IMR-90 (cell line): ENCODE results near the gene CCDC74B. TPM values are rescaled to one million over a fixed set of nuclear protein-coding genes. Genes with fewer than 3 reads are reported as not detected.

Source experiments
- ATAC-seq: fragments of 200-7000 bp; cut with Tn5 transposase; 2 replicates; pipeline ENCODE4 v1.9.1; 2020; ENCODE audit warnings: low read depth, mild to moderate bottlenecking, moderate library complexity
- BruUV-seq: library from RNA; stranded (reverse); fragments of 400-500 nt; replicated peaks from 2 replicates; lab custom pipeline; 2021; lab: Mats Ljungman, UMichigan
- CTCF ChIA-PET: fragments of 300-600 bp; formaldehyde crosslinking; extraction: SDS; loops from one replicate; lab custom pipeline; 2021; ENCODE audit warnings: antibody characterized with exemption; lab: Yijun Ruan, JAX
- POLR2A ChIA-PET: fragments of 300-600 bp; sonication (Branson Sonifier 250); formaldehyde crosslinking; loops from one replicate; lab custom pipeline; 2022; ENCODE audit warnings: antibody characterized with exemption; ENCODE audit not compliant: unreplicated experiment; lab: Charles Lee
- DNase-seq: peaks from one replicate; pipeline ENCODE4 v3.0.0; 2013
- H2AFZ ChIP-seq: replicated peaks from 2 replicates; pipeline ENCODE3; 2013; ENCODE audit warnings: low read length, mild to moderate bottlenecking; ENCODE audit not compliant: poor library complexity
- H2AK5ac ChIP-seq: 2 replicates; pipeline ENCODE4 v1.6.1; 2013; ENCODE audit warnings: low read depth, low read length, inconsistent platforms
- H2AK9ac ChIP-seq: replicated peaks from 2 replicates; pipeline ENCODE3; 2013; ENCODE audit warnings: mild to moderate bottlenecking, low read depth, low read length, moderate library complexity; ENCODE audit not compliant: poor library complexity
- H2BK120ac ChIP-seq: 2 replicates; pipeline ENCODE4 v1.6.1; 2013; ENCODE audit warnings: low read depth, low read length, inconsistent platforms
- H2BK15ac ChIP-seq: 3 replicates; pipeline ENCODE4 v1.6.1; 2013; ENCODE audit warnings: low read depth, low read length, inconsistent platforms
- H2BK20ac ChIP-seq: 2 replicates; pipeline ENCODE4 v1.6.1; 2013; ENCODE audit warnings: low read depth, mild to moderate bottlenecking, inconsistent platforms, low read length, moderate library complexity
- H2BK5ac ChIP-seq: 2 replicates; pipeline ENCODE4 v1.6.1; 2013; ENCODE audit warnings: mild to moderate bottlenecking, low read depth, low read length, inconsistent platforms; ENCODE audit not compliant: poor library complexity, severe bottlenecking
- H3K14ac ChIP-seq: replicated peaks from 2 replicates; pipeline ENCODE4 v1.6.1; 2013; ENCODE audit warnings: low read depth, low read length, inconsistent platforms
- H3K18ac ChIP-seq: 2 replicates; pipeline ENCODE4 v1.6.1; 2013; ENCODE audit warnings: low read depth, low read length, control low read depth
- H3K23ac ChIP-seq: 2 replicates; pipeline ENCODE4 v1.6.1; 2013; ENCODE audit warnings: low read depth, low read length, inconsistent platforms
- H3K27ac ChIP-seq: 2 replicates; pipeline ENCODE4 v1.5.1; 2013; ENCODE audit warnings: mild to moderate bottlenecking, control low read depth, low read length; ENCODE audit not compliant: insufficient read depth
- H3K27me3 ChIP-seq: 2 replicates; pipeline ENCODE4 v1.6.1; 2013; ENCODE audit warnings: low read length; ENCODE audit not compliant: control insufficient read depth, insufficient read depth
- H3K36me3 ChIP-seq: 2 replicates; pipeline ENCODE4 v1.6.1; 2013; ENCODE audit warnings: low read length, mixed read lengths; ENCODE audit not compliant: control insufficient read depth, insufficient read depth
- H3K4ac ChIP-seq: 2 replicates; pipeline ENCODE4 v1.6.1; 2013; ENCODE audit warnings: low read depth, low read length, inconsistent platforms
- H3K4me1 ChIP-seq: 2 replicates; pipeline ENCODE4 v1.6.1; 2013; ENCODE audit warnings: low read length, mixed read lengths; ENCODE audit not compliant: control insufficient read depth, insufficient read depth
- H3K4me2 ChIP-seq: 2 replicates; pipeline ENCODE4 v1.6.1; 2013; ENCODE audit warnings: low read depth, mild to moderate bottlenecking, control low read depth, low read length, moderate library complexity
- H3K4me3 ChIP-seq: 2 replicates; pipeline ENCODE4 v1.5.1; 2013; ENCODE audit warnings: low read depth, mild to moderate bottlenecking, control low read depth, low read length, moderate library complexity; ENCODE audit not compliant: insufficient read depth
- H3K56ac ChIP-seq: 2 replicates; pipeline ENCODE4 v1.6.1; 2013; ENCODE audit warnings: low read length, inconsistent platforms; ENCODE audit not compliant: insufficient read depth; ENCODE audit errors: extremely low read depth
- H3K79me1 ChIP-seq, 2 experiments: 2 replicates each; pipeline ENCODE4 v1.6.1; 2013; ENCODE audit warnings: low read length in 2 of 2, inconsistent platforms in 1 of 2, low read depth in 1 of 2
- H3K9ac ChIP-seq: 2 replicates; pipeline ENCODE4 v1.6.1; 2013; ENCODE audit warnings: low read depth, low read length, control low read depth
- H3K9me1 ChIP-seq: 2 replicates; pipeline ENCODE4 v1.6.1; 2013; ENCODE audit warnings: low read length, inconsistent platforms; ENCODE audit not compliant: insufficient read depth
- H3K9me3 ChIP-seq: 2 replicates; pipeline ENCODE4 v1.6.1; 2013; ENCODE audit warnings: low read length; ENCODE audit not compliant: control insufficient read depth, insufficient read depth
- H4K20me1 ChIP-seq: 2 replicates; pipeline ENCODE4 v1.6.1; 2013; ENCODE audit warnings: low read length, inconsistent platforms; ENCODE audit not compliant: insufficient read depth
- H4K5ac ChIP-seq: 2 replicates; pipeline ENCODE4 v1.6.1; 2013; ENCODE audit warnings: mild to moderate bottlenecking, low read depth, low read length, control low read depth
- H4K8ac ChIP-seq, 2 experiments: 2 replicates each; pipeline ENCODE4 v1.6.1; 2013; ENCODE audit warnings: low read depth in 2 of 2, low read length in 2 of 2, control low read depth in 1 of 2, inconsistent platforms in 1 of 2
- H4K91ac ChIP-seq: 2 replicates; pipeline ENCODE4 v1.6.1; 2013; ENCODE audit warnings: low read depth, low read length, inconsistent platforms; ENCODE audit not compliant: insufficient read depth
- BHLHE40 ChIP-seq: fragments of 150-350 bp; IDR thresholded peaks from 2 replicates; pipeline ENCODE4 v1.6.1; 2016; ENCODE audit warnings: mild to moderate bottlenecking, low read depth, low read length
- MAFK ChIP-seq: IDR thresholded peaks from 2 replicates; pipeline ENCODE4 v1.6.1; 2012; ENCODE audit warnings: low read depth, low read length, improper control_type of control experiment
- NFE2L2 ChIP-seq: fragments of 150-350 bp; IDR thresholded peaks from 2 replicates; pipeline ENCODE4 v1.6.1; 2016; ENCODE audit warnings: low read depth, mild to moderate bottlenecking, low read length
- RCOR1 ChIP-seq: IDR thresholded peaks from 2 replicates; pipeline ENCODE4 v1.6.1; 2012; ENCODE audit warnings: mild to moderate bottlenecking, low read length, improper control_type of control experiment; ENCODE audit not compliant: insufficient replicate concordance
- RFX5 ChIP-seq: IDR thresholded peaks from 2 replicates; pipeline ENCODE4 v1.8.0; 2012; ENCODE audit warnings: low read depth, mild to moderate bottlenecking, low read length, moderate library complexity
- WGBS, 2 experiments: methylation state at CpG; one replicate each; pipeline versions ENCODE4 v1.1.5 to v1.1.7; 2013; ENCODE audit warnings: missing lambda C conversion rate in 2 of 2; ENCODE audit not compliant: insufficient read length in 1 of 2; ENCODE audit errors: extremely low coverage in 2 of 2; 5-methylcytosine and 5-hydroxymethylcytosine counted together
- dilution Hi-C: fragments of 300-500 bp; cut with HindIII; formaldehyde crosslinking; loops from one replicate; pipeline ENCODE4 v1.14.3; 2018; ENCODE audit warnings: low sequenced_read_pairs; ENCODE audit not compliant: unreplicated experiment
- in situ Hi-C: fragments of 300-500 bp; cut with MboI; formaldehyde crosslinking; loops from 3 replicates; pipeline ENCODE4 v1.14.3; 2019; ENCODE audit warnings: low sequenced_read_pairs, inconsistent platforms, mixed read lengths
- intact Hi-C: fragments of 100-400 bp; cut with micrococcal nuclease; formaldehyde crosslinking; loops from 2 replicates; pipeline ENCODE4 v1.10.0; 2022
- polyA plus RNA-seq, 3 experiments: library from polyadenylated mRNA; depleted of rRNA; stranded (reverse); fragments of >200 nt; gene quantifications; 2 replicates each; pipeline ENCODE4 v1.2.3, GENCODE V29; 2012; ENCODE audit warnings: low replicate concordance in 1 of 3
- total RNA-seq: library from RNA; depleted of rRNA; stranded (reverse); fragments of >200 nt; gene quantifications from 2 replicates; pipeline ENCODE4 v1.2.3, GENCODE V29; 2012
- TF ChIP-seq, protein P1 (sequence below): fragments of 150-350 bp; IDR thresholded peaks from 2 replicates; pipeline ENCODE4 v1.6.1; 2017; ENCODE audit warnings: mild to moderate bottlenecking, antibody characterized with exemption, low read length, low read depth

Gene CCDC74B
- total and polyA plus RNA-seq, 2 of the 4 experiments (the other 2 are of a cell fraction), result 3.9 to 8.4 TPM

DNA sequence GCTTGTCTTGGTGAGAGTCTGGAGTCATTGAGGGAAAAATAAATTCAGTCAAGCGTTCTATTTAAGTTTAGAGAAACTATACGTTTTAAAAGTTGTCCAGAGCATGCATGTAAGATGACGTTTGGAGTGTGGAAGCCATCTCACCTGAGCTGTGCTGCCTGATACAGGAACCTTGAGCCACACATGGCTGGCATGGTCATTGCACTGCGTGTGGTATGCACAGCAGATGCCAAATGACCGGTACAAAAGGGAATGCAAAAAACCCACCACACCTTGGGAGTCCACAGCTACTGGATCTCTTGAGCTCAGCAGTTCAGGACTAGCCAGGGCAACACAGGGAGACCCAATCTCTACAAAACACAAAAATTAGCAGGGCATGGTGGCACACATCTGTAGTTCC is 41.5 kb upstream of the CCDC74B start:
- dilution Hi-C loops, result no loop called here
- ATAC-seq, result no peak

More for the DNA sequence above, 41.5 kb upstream of the CCDC74B start:
- Histone ChIP-seq H4K91ac (no peak overlapping the region), H4K8ac (no peak overlapping the region), H3K27ac (no peak overlapping the region), H3K4me3 (no peak overlapping the region), H2BK20ac (no peak overlapping the region), H3K79me1 (peaks cover 8 to 28% of the 10 kb centered on the region in 2 experiments; a peak in 3 of 4 replicates), H2AFZ (no peak overlapping the region), H3K56ac (no peak overlapping the region), H3K4me1 (peaks cover 7% of the 10 kb centered on the region; the same call in 1 of the 2 replicates), H2AK5ac (no peak overlapping the region), H3K23ac (no peak overlapping the region), H4K20me1 (no peaks in the 10 kb centered on the region), H2BK15ac (no peak overlapping the region), H2BK120ac (no peak overlapping the region), H2BK5ac (no peak overlapping the region), H3K18ac (no peak overlapping the region), H3K36me3 (peaks cover 16% of the 10 kb centered on the region), H2AK9ac (no peak overlapping the region), H3K4ac (no peak overlapping the region), H3K9me1 (peaks cover 3% of the 10 kb centered on the region; the same call in 1 of the 2 replicates), H3K9me3 (no peaks in the 10 kb centered on the region), H3K14ac (no peak overlapping the region), H3K27me3 (no peaks in the 10 kb centered on the region), H3K9ac (no peak overlapping the region), H4K5ac (no peak overlapping the region), H3K4me2 (no peak overlapping the region)
- in situ Hi-C loops (no loop called here), intact Hi-C loops (no loop called here)
- ChIA-PET CTCF (no interaction called here), POLR2A (interaction anchor here (0.6 kb wide), 1 partner anchor 136 kb away, joined by 5 read pairs; no protein-coding TSS in a partner anchor)
- TF ChIP-seq, protein P1, sequence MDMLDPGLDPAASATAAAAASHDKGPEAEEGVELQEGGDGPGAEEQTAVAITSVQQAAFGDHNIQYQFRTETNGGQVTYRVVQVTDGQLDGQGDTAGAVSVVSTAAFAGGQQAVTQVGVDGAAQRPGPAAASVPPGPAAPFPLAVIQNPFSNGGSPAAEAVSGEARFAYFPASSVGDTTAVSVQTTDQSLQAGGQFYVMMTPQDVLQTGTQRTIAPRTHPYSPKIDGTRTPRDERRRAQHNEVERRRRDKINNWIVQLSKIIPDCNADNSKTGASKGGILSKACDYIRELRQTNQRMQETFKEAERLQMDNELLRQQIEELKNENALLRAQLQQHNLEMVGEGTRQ, result no peak
- no peak for TF ChIP-seq RCOR1
- no peak for TF ChIP-seq NFE2L2
- TF ChIP-seq BHLHE40, result no peak
- TF ChIP-seq RFX5, result no peak
- TF ChIP-seq MAFK, result no peak
- no peak for DNase-seq
- WGBS, 2 experiments, result 84% methylated on average over 3 of the region's 5 CpGs; no CpG with 5 or more reads in 1 of the 2 experiments
- no TSS peak for BruUV-seq
